ENCODE measurements around the gene TRIP4. TPM values are rescaled to one million over a fixed set of nuclear protein-coding genes. Genes with fewer than 3 reads are reported as not detected.

Gene TRIP4
- total RNA-seq, 1 experiment from 2014 or later, result 21.7 TPM

GRCh38 chr15:64478863-64479262 lies 91.2 kb downstream of the TRIP4 start:
- Histone ChIP-seq H2AFZ (ENCODE audit: low read length) (no peak overlapping the region), H3K79me2 (ENCODE audit: insufficient read depth, low read length) (no peaks in the 10 kb centered on the region; the same call in 1 of the 2 replicates), H3K18ac (ENCODE audit: insufficient read length, low read depth, low read length) (no peak overlapping the region), H4K5ac (ENCODE audit: insufficient read length, low read depth, low read length) (no peak overlapping the region), H3K9me3 (ENCODE audit: control insufficient read depth, low read depth, low read length) (no peaks in the 10 kb centered on the region), H2BK15ac (ENCODE audit: low read depth, low read length) (no peak overlapping the region), H3K4me1 (ENCODE audit: insufficient read depth, low read length) (no peaks in the 10 kb centered on the region; the same call in 1 of the 2 replicates), H4K8ac (replicated peaks; ENCODE audit: insufficient read length, low read depth, low read length) (no peak overlapping the region), H2AK5ac (ENCODE audit: insufficient read length, low read length) (no peak overlapping the region), H4K91ac (ENCODE audit: insufficient read length, low read depth, low read length) (no peak overlapping the region), H2BK120ac (ENCODE audit: low read depth, low read length, poor library complexity, severe bottlenecking) (no peak overlapping the region), H2BK5ac (ENCODE audit: insufficient read length, low read length) (no peak overlapping the region), H3K4me2 (ENCODE audit: insufficient read depth, insufficient read length, low read length) (no peak overlapping the region), H3K23ac (ENCODE audit: insufficient read length, low read depth, low read length) (no peak overlapping the region), H2BK12ac (ENCODE audit: insufficient read length, low read depth, low read length) (no peak overlapping the region), H3K14ac (ENCODE audit: insufficient read depth, low read length) (no peak overlapping the region), H3K27me3 (ENCODE audit: insufficient read depth, low read length) (no peaks in the 10 kb centered on the region), H3K56ac (ENCODE audit: insufficient read length, low read depth, low read length) (no peak overlapping the region), H3T11ph (ENCODE audit: low read length) (no peak overlapping the region), H3K23me2 (ENCODE audit: insufficient read length, low read depth, low read length, poor library complexity, severe bottlenecking) (no peaks in the 10 kb centered on the region), H2BK20ac (ENCODE audit: low read depth, low read length, poor library complexity, severe bottlenecking) (no peak overlapping the region), H3K79me1 (ENCODE audit: insufficient read depth, low read depth, low read length, poor library complexity, severe bottlenecking) (peaks cover under 1% of the 10 kb centered on the region), H3K4ac (ENCODE audit: low read depth, low read length) (no peak overlapping the region), H4K20me1 (ENCODE audit: control insufficient read depth, insufficient read depth, insufficient read length) (no peaks in the 10 kb centered on the region), H3K9ac (ENCODE audit: extremely low read depth, insufficient read length, low read length) (no peak overlapping the region), H3K27ac (ENCODE audit: insufficient read length, low read depth, low read length) (no peak overlapping the region)
- Mint-ChIP-seq H3K4me3 (no peak overlapping the region), H3K9me3 (no peaks in the 10 kb centered on the region), H3K36me3 (ENCODE audit: insufficient read depth in 1 of 3, low read depth in 3 of 3) (peaks cover 0 to 14% (median 10%) of the 10 kb centered on the region in 3 experiments; a peak in 2 of 7 replicates), H3K4me1 (peaks cover 11 to 15% of the 10 kb centered on the region in 2 experiments), H3K27ac (no peak overlapping the region), H3K27me3 (ENCODE audit: low read depth) (no peaks in the 10 kb centered on the region)
- DNase-seq, result no peak
- no peak for TF ChIP-seq CTCF (conservative IDR thresholded peaks at IDR 0.05)
- WGBS (ENCODE audit: extremely low coverage, insufficient read length, low lambda C conversion rate), result no CpG with 5 or more reads among the region's 1 CpG
